Mesenteric fat pad (tissue), 1 donor: Measurements from ENCODE around the gene GNB5. TPM values are rescaled to one million over a fixed set of nuclear protein-coding genes. Genes with fewer than 3 reads are reported as not detected.

ENCODE experiments used
- DNase-seq: peaks from one replicate; pipeline ENCODE4 v3.0.0-alpha.2; 2020; ENCODE audit warnings: low spot score
- total RNA-seq: library from RNA; stranded (reverse); fragmentation: NEBNext Ultra II Directional; extraction: Animal tissue kit (Norgen Biotek cat#: 25700); gene quantifications from one replicate; pipeline ENCODE4 v1.2.1, GENCODE V29; 2021
- donor health status: DM: yes; HTN: yes; CAD: no.

Gene GNB5
- total RNA-seq, 1 donor from 2014 or later = 8.9 TPM

DNA sequence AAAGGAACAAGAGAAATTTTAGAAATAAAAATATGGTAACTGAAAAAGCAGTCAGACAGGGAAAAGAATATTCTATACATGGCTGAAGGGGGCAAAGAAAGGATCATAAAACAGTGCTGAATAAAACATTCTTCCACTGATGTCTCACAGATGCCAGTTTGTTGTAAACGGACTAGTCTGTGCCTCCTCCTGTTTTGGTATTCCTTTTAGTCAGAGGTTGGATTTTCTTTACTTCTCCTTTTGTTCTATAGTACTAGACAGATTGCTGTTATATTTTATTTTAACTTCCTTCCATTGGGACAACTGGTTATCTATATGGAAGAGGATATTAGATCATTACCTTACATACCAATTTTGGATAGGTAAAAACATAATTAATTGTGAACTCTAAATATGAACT lies 16.0 kb upstream of the GNB5 start:
- no peak for DNase-seq

DNA sequence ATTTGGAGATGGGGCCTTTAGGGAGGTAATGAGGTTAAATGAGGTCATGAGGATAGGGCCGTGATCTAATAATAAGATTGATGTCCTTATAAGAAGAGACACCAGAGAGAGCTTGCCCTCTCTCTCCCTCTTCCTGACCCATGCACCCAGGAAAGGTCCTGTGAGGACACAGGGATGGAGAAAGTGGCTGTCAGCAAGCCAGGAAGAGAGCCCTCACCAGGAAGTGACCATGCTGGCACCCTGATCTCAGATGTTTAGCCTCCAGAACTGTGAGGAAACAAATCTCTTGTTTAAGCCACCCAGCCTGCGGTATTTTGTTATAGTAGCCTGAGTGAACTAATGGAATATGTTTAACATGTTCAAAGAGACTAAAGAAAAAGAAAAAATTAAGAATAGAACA lies 15.3 kb upstream of the GNB5 start:
- DNase-seq = no peak

GRCh38 chr15:52204657-52205056 lies 13.5 kb upstream of the GNB5 start:
- DNase-seq = no peak

GRCh38 chr15:52200831-52201365 lies 9.7 kb upstream of the GNB5 start:
- DNase-seq = no peak

DNA sequence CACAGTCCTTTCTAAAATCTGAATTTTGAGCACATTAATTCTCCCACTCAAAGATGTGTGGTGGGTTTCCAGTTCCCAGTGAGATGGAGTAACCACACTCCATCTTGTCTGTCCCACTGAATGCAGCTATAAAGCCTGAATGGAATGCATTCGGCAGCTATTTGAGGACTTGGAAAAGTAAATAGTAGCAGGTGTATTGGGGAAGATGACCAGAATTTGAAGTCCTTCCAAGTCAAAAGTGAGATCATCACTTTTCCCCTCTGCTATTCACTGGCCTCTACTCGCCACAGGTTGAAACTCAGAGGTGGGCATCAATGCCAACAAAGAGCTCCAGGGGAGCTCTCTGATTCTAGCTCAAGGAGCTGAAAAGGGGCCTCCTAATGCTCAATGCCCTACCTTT lies 8.1 kb upstream of the GNB5 start:
- DNase-seq = no peak

DNA sequence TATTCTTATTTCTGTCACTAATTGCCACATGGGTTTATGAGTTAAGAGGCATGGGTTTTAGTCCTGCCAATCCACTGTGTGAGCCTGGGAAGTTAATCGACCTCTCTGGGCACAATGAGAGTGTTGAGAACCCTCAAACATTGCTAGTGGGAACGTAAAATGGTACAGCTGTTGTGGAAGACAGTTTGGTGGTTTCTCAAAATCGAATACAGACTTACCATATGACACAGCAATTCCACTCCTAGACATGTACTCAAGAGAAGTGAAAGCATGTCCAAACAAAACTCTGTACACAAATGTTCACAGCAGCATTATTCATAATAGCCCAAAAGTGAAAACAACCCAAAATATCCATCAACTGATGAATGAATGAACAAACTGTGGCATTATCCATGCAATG lies 5.7 kb upstream of the GNB5 start:
- no peak for DNase-seq

GRCh38 chr15:52193791-52194190 lies 2.6 kb upstream of the GNB5 start:
- DNase-seq = no peak

GRCh38 chr15:52193321-52193720 lies 2.1 kb upstream of the GNB5 start:
- DNase-seq = no peak

DNA sequence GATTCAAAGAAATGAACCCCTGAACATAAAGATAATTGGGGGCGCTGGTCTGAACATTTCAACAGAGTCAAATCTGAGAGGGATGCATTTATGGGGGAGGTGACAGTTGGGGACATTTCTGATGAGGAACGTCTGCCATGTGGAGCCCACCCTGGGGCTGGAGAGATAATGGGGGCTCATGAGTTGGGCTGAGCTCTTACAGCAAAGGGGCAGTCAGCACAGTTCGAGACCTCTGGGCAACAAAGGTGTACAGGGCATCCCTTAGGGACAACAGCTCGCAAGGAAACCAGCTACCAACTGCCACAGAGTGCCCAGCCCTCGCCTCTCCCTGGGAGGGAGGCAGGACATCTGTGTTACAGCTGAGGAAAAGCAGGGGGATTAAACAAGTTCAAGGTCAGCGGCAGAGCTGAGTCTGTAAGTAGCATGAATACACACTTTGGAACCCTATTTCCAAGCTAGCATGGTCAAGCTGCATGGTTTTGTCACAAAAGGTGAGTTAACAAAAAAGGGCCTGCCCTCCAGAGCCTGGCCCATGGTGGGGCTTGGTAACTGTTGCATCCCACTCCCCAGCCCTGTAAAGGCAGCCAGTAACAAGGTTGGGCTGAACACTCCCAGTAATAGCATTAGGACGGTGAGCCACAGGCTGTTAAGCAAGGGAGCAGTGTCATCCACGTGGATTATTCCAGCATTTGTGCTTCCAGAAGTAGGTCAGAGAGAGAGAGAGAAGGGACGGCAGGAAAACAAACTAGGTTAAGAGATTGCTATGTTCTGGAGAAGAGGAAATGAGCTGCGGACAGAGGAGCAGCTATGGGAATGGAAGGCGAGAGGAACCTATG lies 4.3 kb downstream of the GNB5 start:
- no peak for DNase-seq

DNA sequence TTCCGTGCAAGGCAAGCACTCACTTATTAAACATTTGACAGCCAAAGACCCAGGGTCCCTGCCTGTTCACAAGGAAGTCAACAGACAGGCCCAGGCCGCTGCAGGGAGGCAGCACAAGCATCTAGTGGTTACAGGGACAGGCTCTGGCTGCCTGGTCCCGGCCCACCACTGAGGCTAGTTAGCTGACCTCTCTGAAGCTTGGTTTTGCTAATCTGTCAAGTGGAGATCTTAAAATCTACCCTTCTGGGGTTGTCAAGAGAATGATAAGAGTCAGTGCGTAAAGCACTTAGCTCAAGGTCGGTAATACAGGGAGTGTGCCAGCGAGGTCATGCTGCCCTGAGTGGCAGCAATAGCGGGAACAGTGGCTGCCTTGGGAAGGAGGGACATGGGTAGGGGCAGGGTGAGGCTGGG lies 6.0 kb downstream of the GNB5 start:
- DNase-seq = no peak

GRCh38 chr15:52184721-52185120 lies 6.5 kb downstream of the GNB5 start:
- no peak for DNase-seq

DNA sequence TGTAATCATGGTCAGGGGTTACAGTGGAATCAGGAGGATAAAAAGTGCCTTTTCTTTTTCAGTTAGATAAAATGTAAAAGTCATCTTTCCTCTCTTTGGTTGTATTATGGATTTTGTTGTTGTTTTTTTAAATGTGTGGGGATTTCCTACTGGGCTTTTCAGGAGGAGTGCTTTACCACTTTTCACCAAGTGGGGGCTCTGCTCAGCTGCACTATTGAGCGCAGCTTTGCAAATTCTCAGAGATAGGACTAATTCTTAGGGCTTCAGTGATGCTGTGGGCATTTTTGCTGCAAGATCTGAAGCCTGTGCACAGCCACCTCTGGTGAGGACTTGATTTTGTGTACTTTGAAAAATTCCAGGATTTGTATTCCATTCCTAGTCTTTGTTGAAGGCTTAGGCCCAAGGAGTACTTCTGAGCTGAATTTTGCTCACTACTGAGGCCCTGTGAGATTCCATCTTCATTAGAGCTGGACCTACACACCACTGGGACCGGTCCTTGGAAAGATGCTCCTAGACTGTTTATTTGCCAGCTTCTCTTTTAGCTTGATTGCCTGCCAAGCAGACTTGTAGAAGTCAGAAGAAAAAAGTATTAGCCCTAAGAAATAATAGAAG lies 7.5 kb downstream of the GNB5 start:
- no peak for DNase-seq

GRCh38 chr15:52181938-52182780 lies 9.0 kb downstream of the GNB5 start:
- DNase-seq = no peak

DNA sequence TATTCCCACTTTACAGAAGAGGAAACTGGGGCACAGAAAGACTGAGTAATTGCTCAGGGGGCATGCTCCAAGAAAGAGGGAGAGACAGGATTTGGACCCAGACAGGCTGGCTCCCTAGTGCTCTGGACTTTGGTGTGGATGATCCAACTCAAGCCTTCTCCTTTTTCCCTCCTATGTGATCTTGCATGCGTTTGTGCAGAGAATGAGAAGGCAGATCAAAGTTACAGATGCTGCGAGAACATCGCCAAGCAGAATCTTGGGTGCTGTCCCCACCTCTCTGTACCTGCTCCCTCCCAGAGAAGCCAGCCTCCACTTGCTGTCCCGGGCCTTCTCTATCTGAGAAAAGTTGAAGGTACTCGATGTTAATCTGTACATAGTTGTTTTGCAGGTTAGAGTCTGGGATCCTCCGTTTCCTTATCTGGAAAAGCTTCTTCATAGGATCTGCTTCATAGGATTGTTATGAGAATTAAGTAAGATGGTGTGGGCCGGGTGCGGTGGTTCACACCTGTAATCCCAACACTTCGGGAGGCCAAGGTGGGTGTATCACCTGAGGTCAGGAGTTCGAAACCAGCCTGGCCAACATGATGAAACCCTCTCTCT lies 10.2 kb downstream of the GNB5 start:
- DNase-seq = no peak

- DNase-seq = no peak
These were observed 10.9 kb downstream of the GNB5 start for GRCh38 chr15:52180196-52180835.

- DNase-seq = no peak
These were observed 11.7 kb downstream of the GNB5 start for GRCh38 chr15:52179278-52180195.

- DNase-seq = no peak
These were observed 12.4 kb downstream of the GNB5 start for GRCh38 chr15:52178765-52179164.

- no peak for DNase-seq
These were observed 18.3 kb downstream of the GNB5 start for GRCh38 chr15:52172869-52173268.

DNA sequence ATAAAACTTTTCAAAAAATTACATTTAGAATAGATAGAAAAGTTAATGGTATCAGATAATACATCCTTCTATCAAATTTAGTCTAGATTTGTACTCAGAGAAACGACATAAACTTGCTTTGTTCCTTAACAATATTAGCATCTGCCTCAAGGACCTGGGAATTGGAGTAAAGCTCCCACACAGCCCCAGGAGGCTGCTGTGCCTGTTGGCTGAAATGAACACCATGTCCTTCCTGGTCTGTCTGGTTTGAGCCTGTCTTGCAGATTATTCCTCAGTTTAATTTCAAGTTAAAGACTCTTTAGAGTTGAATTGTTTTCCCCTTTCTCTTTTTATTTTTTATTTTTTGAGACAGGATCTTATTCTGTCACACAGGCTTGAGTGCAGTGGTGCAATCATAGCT lies 19.4 kb downstream of the GNB5 start:
- DNase-seq = no peak

GRCh38 chr15:52171386-52171785 lies 19.8 kb downstream of the GNB5 start:
- DNase-seq = no peak
